Measurements from ENCODE around the gene COX14. TPM values are rescaled to one million over a fixed set of nuclear protein-coding genes. Genes with fewer than 3 reads are reported as not detected.

COX14 gene
- 74.5 TPM for total RNA-seq (2021; ENCODE audit: unreplicated experiment)
- polyA plus RNA-seq (2012; ENCODE audit: insufficient read length) = 81.3 TPM
- Bru-seq, nascent RNA = percentile 86 among the genes with signal in this experiment
- BruChase-seq, experiment 1, labeled RNA remaining after a 2-hour chase = percentile 88 among the genes with signal in this experiment
- BruChase-seq, experiment 2, labeled RNA remaining after a 6-hour chase = percentile 94 among the genes with signal in this experiment
- long read RNA-seq, transcript COX14-203 (2 exons, 739 nt) = major isoform, 31 of 38 reads
- long read RNA-seq, partial matches to known transcripts = 6 of 38 reads
- long read RNA-seq, other reads (novel, unspliced or antisense) = 0 of 38 reads

- no peaks in the 10 kb centered on the region for H3K36me3 ChIP-seq (ENCODE audit: control insufficient read depth, insufficient read depth, low read length)
- in situ Hi-C loops (cut with HindIII; ENCODE audit: low pct_unique_long_range_greater_than_20kb, low sequenced_read_pairs) = no loop called here
- H3K4me3 ChIP-seq (ENCODE audit: low read depth in 2 of 2, low read length in 2 of 2) = peak within 1 kb of the TSS; percentile 64 to 99
- no peaks in the 10 kb centered on the region for H3K27me3 ChIP-seq (ENCODE audit: control insufficient read depth, insufficient read depth, low read length)
- H3K9me3 ChIP-seq (ENCODE audit: control insufficient read depth, insufficient read depth, low read depth, low read length) = no peaks in the 10 kb centered on the region
- POLR2A ChIA-PET = interaction anchor here (0.5 to 0.7 kb wide), 5 partner anchors 12 to 774 kb away, joined by 3 to 7 read pairs (median 3); no protein-coding TSS in a partner anchor
- DNase-seq (ENCODE audit: low read depth, low spot score) (peak; percentile 99), ATAC-seq (peak; percentile 94)
- H3K4me1 ChIP-seq (ENCODE audit: control insufficient read depth, insufficient read depth, low read length) = peaks cover 15% of the 10 kb centered on the region
- no TSS peak for BruUV-seq (replicated peaks)
- H3K27ac ChIP-seq (ENCODE audit: low read length) = peak within 1 kb of the TSS; percentile 71
- intact Hi-C loops (cut with micrococcal nuclease; ENCODE audit: unreplicated experiment) = loop anchor here (5.0 kb wide), 1 partner anchor 55 kb away; the partner anchor contains the start of gene CERS5
- TF ChIP-seq, protein P1, sequence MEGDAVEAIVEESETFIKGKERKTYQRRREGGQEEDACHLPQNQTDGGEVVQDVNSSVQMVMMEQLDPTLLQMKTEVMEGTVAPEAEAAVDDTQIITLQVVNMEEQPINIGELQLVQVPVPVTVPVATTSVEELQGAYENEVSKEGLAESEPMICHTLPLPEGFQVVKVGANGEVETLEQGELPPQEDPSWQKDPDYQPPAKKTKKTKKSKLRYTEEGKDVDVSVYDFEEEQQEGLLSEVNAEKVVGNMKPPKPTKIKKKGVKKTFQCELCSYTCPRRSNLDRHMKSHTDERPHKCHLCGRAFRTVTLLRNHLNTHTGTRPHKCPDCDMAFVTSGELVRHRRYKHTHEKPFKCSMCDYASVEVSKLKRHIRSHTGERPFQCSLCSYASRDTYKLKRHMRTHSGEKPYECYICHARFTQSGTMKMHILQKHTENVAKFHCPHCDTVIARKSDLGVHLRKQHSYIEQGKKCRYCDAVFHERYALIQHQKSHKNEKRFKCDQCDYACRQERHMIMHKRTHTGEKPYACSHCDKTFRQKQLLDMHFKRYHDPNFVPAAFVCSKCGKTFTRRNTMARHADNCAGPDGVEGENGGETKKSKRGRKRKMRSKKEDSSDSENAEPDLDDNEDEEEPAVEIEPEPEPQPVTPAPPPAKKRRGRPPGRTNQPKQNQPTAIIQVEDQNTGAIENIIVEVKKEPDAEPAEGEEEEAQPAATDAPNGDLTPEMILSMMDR (IDR thresholded peaks at IDR 0.05) = peak; percentile 99
- peak; percentile 90 for TF ChIP-seq SIN3A (IDR thresholded peaks at IDR 0.05; ENCODE audit: borderline replicate concordance, insufficient read depth, low read depth, low read length)
- peak; percentile 88 for TF ChIP-seq POLR2AphosphoS5 (IDR thresholded peaks at IDR 0.05; ENCODE audit: low read depth, low read length)
- 0 out of 4 replicates have a peak, but pooled peaks of 1 of the 2 experiments have one; percentile 10 for TF ChIP-seq REST (IDR thresholded peaks at IDR 0.05; ENCODE audit: insufficient read depth in 1 of 2, low read depth in 2 of 2, low read length in 1 of 2)
- TF ChIP-seq TCF7L2 (IDR thresholded peaks at IDR 0.05; ENCODE audit: low read depth, low read length) = peak; percentile 88
- CTCF ChIA-PET = interaction anchor here (0.5 to 2.6 kb wide), 16 partner anchors 11 to 407 kb away, joined by 3 to 15 read pairs (median 5); partner anchors contain the start of genes CERS5 and SMARCD1
These were observed at the start of gene COX14 for GRCh38 chr12:50111693-50112455. Gene COX14 (plus strand): TSS chr12:50112236. CDS start chr12:50120044, 7,808 bp downstream.

GRCh38 chr12:50062728-50063460 is 49.1 kb upstream of the COX14 start:
- BruUV-seq (replicated peaks) = no TSS peak
- intact Hi-C loops (cut with micrococcal nuclease; ENCODE audit: unreplicated experiment) (no loop called here), in situ Hi-C loops (cut with HindIII; ENCODE audit: low pct_unique_long_range_greater_than_20kb, low sequenced_read_pairs) (no loop called here)
- Histone ChIP-seq H3K36me3 (ENCODE audit: control insufficient read depth, insufficient read depth, low read length) (no peaks in the 10 kb centered on the region), H3K27ac (ENCODE audit: low read length) (no peak overlapping the region), H3K4me1 (ENCODE audit: control insufficient read depth, insufficient read depth, low read length) (0 out of 2 replicates have a peak, but pooled peaks cover 3% of the 10 kb centered on the region), H3K9me3 (ENCODE audit: control insufficient read depth, insufficient read depth, low read depth, low read length) (no peaks in the 10 kb centered on the region), H3K4me3 (ENCODE audit: low read depth in 2 of 2, low read length in 2 of 2) (no peak overlapping the region), H3K27me3 (ENCODE audit: control insufficient read depth, insufficient read depth, low read length) (no peaks in the 10 kb centered on the region)
- TF ChIP-seq, protein P1 (IDR thresholded peaks at IDR 0.05) = no peak
- TF ChIP-seq REST (IDR thresholded peaks at IDR 0.05; ENCODE audit: insufficient read depth in 1 of 2, low read depth in 2 of 2, low read length in 1 of 2) = no peak
- TF ChIP-seq POLR2AphosphoS5 (IDR thresholded peaks at IDR 0.05; ENCODE audit: low read depth, low read length) = no peak
- no peak for TF ChIP-seq SIN3A (IDR thresholded peaks at IDR 0.05; ENCODE audit: borderline replicate concordance, insufficient read depth, low read depth, low read length)
- no peak for TF ChIP-seq TCF7L2 (IDR thresholded peaks at IDR 0.05; ENCODE audit: low read depth, low read length)
- CTCF ChIA-PET = no interaction called here
- ATAC-seq (no peak), DNase-seq (ENCODE audit: low read depth, low spot score) (no peak)
- POLR2A ChIA-PET = interaction anchor here (0.6 kb wide), 1 partner anchor 92 kb away, joined by 3 read pairs; no protein-coding TSS in a partner anchor
